Neural progenitor cell (in vitro differentiated cells): ENCODE results near the gene COLEC12. TPM values are rescaled to one million over a fixed set of nuclear protein-coding genes. Genes with fewer than 3 reads are reported as not detected.
A peak's percentile ranks its signal among the peaks of the same experiment; 100 is the strongest.

Experiments
- DNase-seq: peaks from one replicate; pipeline ENCODE4 v3.0.0-alpha.2; 2016; ENCODE audit warnings: low spot score
- H2AFZ ChIP-seq: fragments of 200-600 bp; sonication (generic); replicated peaks from 2 replicates; pipeline ENCODE4 v1.6.1; 2016; ENCODE audit warnings: antibody characterized with exemption
- H3F3A ChIP-seq: fragments of 200-600 bp; sonication (generic); 2 replicates; pipeline ENCODE4 v1.6.1; 2016; ENCODE audit warnings: antibody characterized with exemption, low read depth
- H3K27ac ChIP-seq: fragments of 200-600 bp; sonication (generic); 2 replicates; pipeline ENCODE4 v1.5.1; 2016; ENCODE audit warnings: mild to moderate bottlenecking
- H3K27me3 ChIP-seq: fragments of 200-600 bp; sonication (generic); 2 replicates; pipeline ENCODE4 v1.6.1; 2016; ENCODE audit warnings: mild to moderate bottlenecking, moderate library complexity
- H3K36me3 ChIP-seq: fragments of 200-600 bp; sonication (generic); 2 replicates; pipeline ENCODE4 v1.5.1; 2016
- H3K4me1 ChIP-seq: fragments of 200-600 bp; sonication (generic); 2 replicates; pipeline ENCODE4 v1.6.1; 2016; ENCODE audit warnings: mixed run types
- H3K4me2 ChIP-seq: fragments of 200-600 bp; sonication (generic); 2 replicates; pipeline ENCODE4 v1.6.1; 2016
- H3K4me3 ChIP-seq: fragments of 200-600 bp; sonication (generic); 2 replicates; pipeline ENCODE4 v1.5.1; 2016
- H3K79me2 ChIP-seq: fragments of 200-600 bp; sonication (generic); 2 replicates; pipeline ENCODE4 v1.6.1; 2016; ENCODE audit warnings: low read depth
- H3K9ac ChIP-seq: fragments of 200-600 bp; sonication (generic); 2 replicates; pipeline ENCODE4 v1.6.1; 2016
- H3K9me3 ChIP-seq: fragments of 200-600 bp; sonication (generic); 2 replicates; pipeline ENCODE4 v1.5.1; 2016; ENCODE audit warnings: low read depth
- H4K20me1 ChIP-seq: fragments of 200-600 bp; sonication (generic); 2 replicates; pipeline ENCODE4 v1.6.1; 2016; ENCODE audit warnings: low read depth
- H3K27ac Mint-ChIP-seq: 3 replicates; pipeline ENCODE4 v1.8.0; 2021; ENCODE audit warnings: mixed read lengths
- H3K27me3 Mint-ChIP-seq: 2 replicates; pipeline ENCODE4 v1.8.0; 2022; ENCODE audit warnings: low read depth, mild to moderate bottlenecking, inconsistent platforms, moderate library complexity, mixed read lengths; ENCODE audit not compliant: insufficient read depth
- H3K36me3 Mint-ChIP-seq: 3 replicates; pipeline ENCODE4 v1.8.0; 2021; ENCODE audit warnings: mixed read lengths
- H3K4me1 Mint-ChIP-seq: 3 replicates; pipeline ENCODE4 v1.8.0; 2021; ENCODE audit warnings: mixed read lengths
- H3K4me3 Mint-ChIP-seq: 3 replicates; pipeline ENCODE4 v1.8.0; 2021; ENCODE audit warnings: mild to moderate bottlenecking, moderate library complexity, mixed read lengths
- H3K9me3 Mint-ChIP-seq: 3 replicates; pipeline ENCODE4 v1.8.0; 2020; ENCODE audit warnings: mixed read lengths
- CTCF ChIP-seq: fragments of 200-600 bp; sonication (generic); IDR thresholded peaks from 2 replicates; pipeline ENCODE4 v1.5.1; 2017; ENCODE audit warnings: antibody characterized with exemption, mild to moderate bottlenecking
- EZH2 ChIP-seq: fragments of 200-600 bp; sonication (generic); IDR thresholded peaks from 2 replicates; pipeline ENCODE4 v1.6.1; 2017; ENCODE audit warnings: antibody characterized with exemption, mild to moderate bottlenecking, moderate library complexity
- EZH2phosphoT487 ChIP-seq: fragments of 200-600 bp; sonication (generic); IDR thresholded peaks from 2 replicates; pipeline ENCODE4 v1.6.1; 2017; ENCODE audit warnings: antibody characterized with exemption
- total RNA-seq: library from RNA; depleted of rRNA; stranded (reverse); fragments of >200 nt; gene quantifications from 2 replicates; pipeline ENCODE4 v1.2.3, GENCODE V29; 2015; ENCODE audit warnings: low replicate concordance

Gene COLEC12
- total RNA-seq, 1 donor from 2014 or later: 2.0 TPM

GRCh38 chr18:473802-474201, 26.7 kb downstream of the COLEC12 start:
- Histone ChIP-seq H3K9me3 (no peaks in the 10 kb centered on the region), H3K4me1 (peaks cover 10% of the 10 kb centered on the region), H2AFZ (no peak overlapping the region), H3K27ac (no peak overlapping the region), H3K4me2 (no peak overlapping the region), H3K9ac (no peak overlapping the region), H3K36me3 (no peaks in the 10 kb centered on the region), H3K4me3 (no peak overlapping the region), H3F3A (no peaks in the 10 kb centered on the region), H3K79me2 (no peaks in the 10 kb centered on the region), H4K20me1 (no peaks in the 10 kb centered on the region), H3K27me3 (no peaks in the 10 kb centered on the region)
- H3K4me3 Mint-ChIP-seq: no peak overlapping the region
- TF ChIP-seq EZH2phosphoT487 (no peak), EZH2 (no peak), CTCF (no peak)
- DNase-seq: no peak
- peaks cover 35% of the 10 kb centered on the region for H3K4me1 Mint-ChIP-seq
- H3K9me3 Mint-ChIP-seq: no peaks in the 10 kb centered on the region
- peaks cover 12% of the 10 kb centered on the region for H3K27me3 Mint-ChIP-seq
- H3K36me3 Mint-ChIP-seq: peaks cover 11% of the 10 kb centered on the region
- no peak overlapping the region for H3K27ac Mint-ChIP-seq

GRCh38 chr18:471716-472115, 28.8 kb downstream of the COLEC12 start:
- Mint-ChIP-seq H3K4me3 (no peak overlapping the region), H3K4me1 (peaks cover 28% of the 10 kb centered on the region), H3K36me3 (peaks cover 6% of the 10 kb centered on the region), H3K27ac (no peak overlapping the region), H3K27me3 (peaks cover 12% of the 10 kb centered on the region), H3K9me3 (no peaks in the 10 kb centered on the region)
- Histone ChIP-seq H3K79me2 (no peaks in the 10 kb centered on the region), H3K27ac (no peak overlapping the region), H3K9ac (no peak overlapping the region), H4K20me1 (no peaks in the 10 kb centered on the region), H3K9me3 (no peaks in the 10 kb centered on the region), H3K4me1 (peaks cover 7% of the 10 kb centered on the region), H3K4me3 (no peak overlapping the region), H3K36me3 (no peaks in the 10 kb centered on the region), H2AFZ (peak overlapping the region; percentile 31), H3K27me3 (no peaks in the 10 kb centered on the region), H3F3A (no peaks in the 10 kb centered on the region), H3K4me2 (no peak overlapping the region)
- DNase-seq: no peak
- TF ChIP-seq EZH2phosphoT487 (no peak), CTCF (no peak), EZH2 (no peak)

GRCh38 chr18:470661-471501, 29.6 kb downstream of the COLEC12 start:
- H3K36me3 ChIP-seq: no peaks in the 10 kb centered on the region
- Mint-ChIP-seq H3K27ac (no peak overlapping the region), H3K9me3 (no peaks in the 10 kb centered on the region), H3K4me3 (no peak overlapping the region), H3K36me3 (peaks cover 2% of the 10 kb centered on the region), H3K4me1 (peaks cover 20% of the 10 kb centered on the region), H3K27me3 (peaks cover 15% of the 10 kb centered on the region)
- no peaks in the 10 kb centered on the region for H3K4me1 ChIP-seq
- H3K9ac ChIP-seq: no peak overlapping the region
- no peak overlapping the region for H3K4me2 ChIP-seq
- H3F3A ChIP-seq: no peaks in the 10 kb centered on the region
- H2AFZ ChIP-seq: no peak overlapping the region
- no peak overlapping the region for H3K4me3 ChIP-seq
- H3K79me2 ChIP-seq: no peaks in the 10 kb centered on the region
- H3K27me3 ChIP-seq: no peaks in the 10 kb centered on the region
- DNase-seq: no peak
- H3K9me3 ChIP-seq: no peaks in the 10 kb centered on the region
- TF ChIP-seq EZH2phosphoT487: no peak
- no peak for TF ChIP-seq EZH2
- TF ChIP-seq CTCF: no peak
- no peak overlapping the region for H3K27ac ChIP-seq
- no peaks in the 10 kb centered on the region for H4K20me1 ChIP-seq
